ENCODE measurements around the gene WWOX.

The WWOX gene

GRCh38 chr16:78211020-78211599 is 111.7 kb downstream of the WWOX start:
- Histone ChIP-seq H3K36me3 (ENCODE audit: control insufficient read depth, insufficient read depth, low read length) (no peaks in the 10 kb centered on the region), H3K4me1 (ENCODE audit: control insufficient read depth, insufficient read depth, low read length, poor library complexity, severe bottlenecking) (no peaks in the 10 kb centered on the region), H3K4me3 (ENCODE audit: extremely low read depth, insufficient read depth, low read length, poor library complexity, severe bottlenecking) (no peak overlapping the region), H3K9me3 (ENCODE audit: control insufficient read depth, low read length) (no peaks in the 10 kb centered on the region), H3K27ac (ENCODE audit: low read depth, low read length, severe bottlenecking) (no peak overlapping the region)
- WGBS, 2 experiments (ENCODE audit: insufficient coverage in 2 of 2), result 89% methylated on average over 5 to 7 of the region's 7 CpGs

- 70 to 100% methylated on average over 2 of the region's 2 CpGs for WGBS, 2 experiments (ENCODE audit: insufficient coverage in 2 of 2)
- Histone ChIP-seq H3K36me3 (ENCODE audit: control insufficient read depth, insufficient read depth, low read length) (no peaks in the 10 kb centered on the region), H3K4me1 (ENCODE audit: control insufficient read depth, insufficient read depth, low read length, poor library complexity, severe bottlenecking) (no peaks in the 10 kb centered on the region), H3K9me3 (ENCODE audit: control insufficient read depth, low read length) (no peaks in the 10 kb centered on the region), H3K27ac (ENCODE audit: low read depth, low read length, severe bottlenecking) (no peak overlapping the region), H3K4me3 (ENCODE audit: extremely low read depth, insufficient read depth, low read length, poor library complexity, severe bottlenecking) (no peak overlapping the region)
These were observed 112.5 kb downstream of the WWOX start for GRCh38 chr16:78211946-78212345.

- no peaks in the 10 kb centered on the region for H3K4me1 ChIP-seq (ENCODE audit: control insufficient read depth, insufficient read depth, low read length, poor library complexity, severe bottlenecking)
- no peaks in the 10 kb centered on the region for H3K36me3 ChIP-seq (ENCODE audit: control insufficient read depth, insufficient read depth, low read length)
- no peak overlapping the region for H3K4me3 ChIP-seq (ENCODE audit: extremely low read depth, insufficient read depth, low read length, poor library complexity, severe bottlenecking)
- no peak overlapping the region for H3K27ac ChIP-seq (ENCODE audit: low read depth, low read length, severe bottlenecking)
- H3K9me3 ChIP-seq (ENCODE audit: control insufficient read depth, low read length), result no peaks in the 10 kb centered on the region
- 87% methylated on average over 7 of the region's 7 CpGs for WGBS, 2 experiments (ENCODE audit: insufficient coverage in 2 of 2)
These were observed 113.2 kb downstream of the WWOX start for GRCh38 chr16:78212674-78213073.

- Histone ChIP-seq H3K4me1 (ENCODE audit: control insufficient read depth, insufficient read depth, low read length, poor library complexity, severe bottlenecking) (no peaks in the 10 kb centered on the region), H3K36me3 (ENCODE audit: control insufficient read depth, insufficient read depth, low read length) (no peaks in the 10 kb centered on the region), H3K27ac (ENCODE audit: low read depth, low read length, severe bottlenecking) (no peak overlapping the region), H3K4me3 (ENCODE audit: extremely low read depth, insufficient read depth, low read length, poor library complexity, severe bottlenecking) (no peak overlapping the region), H3K9me3 (ENCODE audit: control insufficient read depth, low read length) (no peaks in the 10 kb centered on the region)
- 95 to 97% methylated on average over 3 to 7 of the region's 7 CpGs for WGBS, 2 experiments (ENCODE audit: insufficient coverage in 2 of 2)
These were observed 114.3 kb downstream of the WWOX start for GRCh38 chr16:78213751-78214150.

- no peaks in the 10 kb centered on the region for H3K9me3 ChIP-seq (ENCODE audit: control insufficient read depth, low read length)
- whole genome bisulfite sequencing, 2 experiments (ENCODE audit: insufficient coverage in 2 of 2), result 75 to 89% methylated on average over 3 to 6 of the region's 9 CpGs
- H3K4me1 ChIP-seq (ENCODE audit: control insufficient read depth, insufficient read depth, low read length, poor library complexity, severe bottlenecking), result no peaks in the 10 kb centered on the region
These were observed 115.8 kb downstream of the WWOX start for GRCh38 chr16:78215222-78215621.

GRCh38 chr16:78216166-78216745 is 116.8 kb downstream of the WWOX start:
- Histone ChIP-seq H3K36me3 (ENCODE audit: control insufficient read depth, insufficient read depth, low read length) (no peaks in the 10 kb centered on the region), H3K9me3 (ENCODE audit: control insufficient read depth, low read length) (no peaks in the 10 kb centered on the region), H3K4me3 (ENCODE audit: extremely low read depth, insufficient read depth, low read length, poor library complexity, severe bottlenecking) (no peak overlapping the region), H3K4me1 (ENCODE audit: control insufficient read depth, insufficient read depth, low read length, poor library complexity, severe bottlenecking) (no peaks in the 10 kb centered on the region), H3K27ac (ENCODE audit: low read depth, low read length, severe bottlenecking) (no peak overlapping the region)
- 89 to 90% methylated on average over 2 to 4 of the region's 4 CpGs for WGBS, 2 experiments (ENCODE audit: insufficient coverage in 2 of 2)

More at GRCh38 chr16:78215222-78215621, 115.8 kb downstream of the WWOX start:
- no peak overlapping the region for H3K27ac ChIP-seq (ENCODE audit: low read depth, low read length, severe bottlenecking)
- no peaks in the 10 kb centered on the region for H3K36me3 ChIP-seq (ENCODE audit: control insufficient read depth, insufficient read depth, low read length)
- H3K4me3 ChIP-seq (ENCODE audit: extremely low read depth, insufficient read depth, low read length, poor library complexity, severe bottlenecking), result no peak overlapping the region

- Histone ChIP-seq H3K27ac (ENCODE audit: low read depth, low read length, severe bottlenecking) (no peak overlapping the region), H3K9me3 (ENCODE audit: control insufficient read depth, low read length) (no peaks in the 10 kb centered on the region), H3K36me3 (ENCODE audit: control insufficient read depth, insufficient read depth, low read length) (no peaks in the 10 kb centered on the region), H3K4me1 (ENCODE audit: control insufficient read depth, insufficient read depth, low read length, poor library complexity, severe bottlenecking) (no peaks in the 10 kb centered on the region), H3K4me3 (ENCODE audit: extremely low read depth, insufficient read depth, low read length, poor library complexity, severe bottlenecking) (no peak overlapping the region)
- 88 to 91% methylated on average over 6 to 7 of the region's 7 CpGs for WGBS, 2 experiments (ENCODE audit: insufficient coverage in 2 of 2)
These were observed 117.8 kb downstream of the WWOX start for GRCh38 chr16:78217276-78217675.

- Histone ChIP-seq H3K4me3 (ENCODE audit: extremely low read depth, insufficient read depth, low read length, poor library complexity, severe bottlenecking) (no peak overlapping the region), H3K27ac (ENCODE audit: low read depth, low read length, severe bottlenecking) (no peak overlapping the region), H3K9me3 (ENCODE audit: control insufficient read depth, low read length) (no peaks in the 10 kb centered on the region), H3K36me3 (ENCODE audit: control insufficient read depth, insufficient read depth, low read length) (no peaks in the 10 kb centered on the region), H3K4me1 (ENCODE audit: control insufficient read depth, insufficient read depth, low read length, poor library complexity, severe bottlenecking) (no peaks in the 10 kb centered on the region)
- WGBS, 2 experiments (ENCODE audit: insufficient coverage in 2 of 2), result 86 to 89% methylated on average over 3 to 4 of the region's 4 CpGs
These were observed 118.8 kb downstream of the WWOX start for GRCh38 chr16:78218279-78218678.

GRCh38 chr16:78218856-78219651 is 119.6 kb downstream of the WWOX start:
- H3K4me1 ChIP-seq (ENCODE audit: control insufficient read depth, insufficient read depth, low read length, poor library complexity, severe bottlenecking), result no peaks in the 10 kb centered on the region
- no peaks in the 10 kb centered on the region for H3K9me3 ChIP-seq (ENCODE audit: control insufficient read depth, low read length)
- H3K36me3 ChIP-seq (ENCODE audit: control insufficient read depth, insufficient read depth, low read length), result no peaks in the 10 kb centered on the region
- H3K4me3 ChIP-seq (ENCODE audit: extremely low read depth, insufficient read depth, low read length, poor library complexity, severe bottlenecking), result no peak overlapping the region
- H3K27ac ChIP-seq (ENCODE audit: low read depth, low read length, severe bottlenecking), result no peak overlapping the region
- WGBS, 2 experiments (ENCODE audit: insufficient coverage in 2 of 2), result 83 to 100% methylated on average over 2 of the region's 8 CpGs

GRCh38 chr16:78220571-78220970 is 121.1 kb downstream of the WWOX start:
- Histone ChIP-seq H3K9me3 (ENCODE audit: control insufficient read depth, low read length) (no peaks in the 10 kb centered on the region), H3K36me3 (ENCODE audit: control insufficient read depth, insufficient read depth, low read length) (no peaks in the 10 kb centered on the region), H3K27ac (ENCODE audit: low read depth, low read length, severe bottlenecking) (no peak overlapping the region), H3K4me1 (ENCODE audit: control insufficient read depth, insufficient read depth, low read length, poor library complexity, severe bottlenecking) (no peaks in the 10 kb centered on the region), H3K4me3 (ENCODE audit: extremely low read depth, insufficient read depth, low read length, poor library complexity, severe bottlenecking) (no peak overlapping the region)
- no CpG with 5 or more reads among the region's 2 CpGs for WGBS, 2 experiments (ENCODE audit: insufficient coverage in 2 of 2)

GRCh38 chr16:78221892-78222291 is 122.4 kb downstream of the WWOX start:
- Histone ChIP-seq H3K9me3 (ENCODE audit: control insufficient read depth, low read length) (no peaks in the 10 kb centered on the region), H3K27ac (ENCODE audit: low read depth, low read length, severe bottlenecking) (no peak overlapping the region), H3K4me1 (ENCODE audit: control insufficient read depth, insufficient read depth, low read length, poor library complexity, severe bottlenecking) (no peaks in the 10 kb centered on the region), H3K4me3 (ENCODE audit: extremely low read depth, insufficient read depth, low read length, poor library complexity, severe bottlenecking) (no peak overlapping the region), H3K36me3 (ENCODE audit: control insufficient read depth, insufficient read depth, low read length) (no peaks in the 10 kb centered on the region)
- 90 to 97% methylated on average over 4 to 5 of the region's 6 CpGs for WGBS, 2 experiments (ENCODE audit: insufficient coverage in 2 of 2)
